Activated CD4-positive, CD25-positive, alpha-beta regulatory T cell treated with anti-CD3 and anti-CD28 coated beads, Interleukin-2, amount 50 U/mL, for 16 hours (primary cell): Measurements from ENCODE around the gene NR2F1-AS1.

Experiments
- DNase-seq: peaks from one replicate; pipeline ENCODE4 v3.0.0-alpha.2; 2020; ENCODE audit warnings: low read depth, low spot score

The NR2F1-AS1 gene

GRCh38 chr5:93603078-93603792 is 22.2 kb upstream of the NR2F1-AS1 start:
- no peak for DNase-seq

- no peak for DNase-seq
These were observed 21.4 kb upstream of the NR2F1-AS1 start for GRCh38 chr5:93602241-93603077.

GRCh38 chr5:93601802-93602155 is 20.8 kb upstream of the NR2F1-AS1 start:
- no peak for DNase-seq

GRCh38 chr5:93601071-93601801 is 20.2 kb upstream of the NR2F1-AS1 start:
- DNase-seq, result no peak

GRCh38 chr5:93600409-93601070 is 19.5 kb upstream of the NR2F1-AS1 start:
- DNase-seq, result no peak

GRCh38 chr5:93599399-93600120 is 18.5 kb upstream of the NR2F1-AS1 start:
- DNase-seq, result no peak

- DNase-seq, result no peak
These were observed 18.0 kb upstream of the NR2F1-AS1 start for GRCh38 chr5:93599001-93599379.

- no peak for DNase-seq
These were observed 17.3 kb upstream of the NR2F1-AS1 start for GRCh38 chr5:93598091-93599000.

GRCh38 chr5:93596676-93597490 is 15.9 kb upstream of the NR2F1-AS1 start:
- DNase-seq, result no peak

GRCh38 chr5:93596310-93596675 is 15.3 kb upstream of the NR2F1-AS1 start:
- DNase-seq, result no peak

GRCh38 chr5:93595420-93596147 is 14.6 kb upstream of the NR2F1-AS1 start:
- no peak for DNase-seq

- DNase-seq, result no peak
These were observed 13.8 kb upstream of the NR2F1-AS1 start for GRCh38 chr5:93594591-93595419.

GRCh38 chr5:93593476-93594131 is 12.6 kb upstream of the NR2F1-AS1 start:
- DNase-seq, result no peak

- no peak for DNase-seq
These were observed 11.9 kb upstream of the NR2F1-AS1 start for GRCh38 chr5:93592883-93593282.

- no peak for DNase-seq
These were observed 10.4 kb upstream of the NR2F1-AS1 start for GRCh38 chr5:93591323-93591945.

GRCh38 chr5:93590493-93590892 is 9.5 kb upstream of the NR2F1-AS1 start:
- DNase-seq, result no peak

GRCh38 chr5:93589829-93590215 is 8.8 kb upstream of the NR2F1-AS1 start:
- DNase-seq, result no peak
